H9 (cell line): Measurements from ENCODE around the gene RPP30. TPM values are rescaled to one million over a fixed set of nuclear protein-coding genes. Genes with fewer than 3 reads are reported as not detected.

Experiments
- DNase-seq: peaks from one replicate; pipeline ENCODE4 v3.0.0-alpha.2; 2017
- H2AFZ ChIP-seq: one replicate; pipeline ENCODE4 v1.6.1; 2013; ENCODE audit warnings: mild to moderate bottlenecking, low read length, control low read depth, moderate library complexity
- H2AK5ac ChIP-seq: 2 replicates; pipeline ENCODE4 v1.6.1; 2013; ENCODE audit warnings: low read length, control low read depth, mixed read lengths; ENCODE audit not compliant: insufficient read length
- H2BK120ac ChIP-seq: one replicate; pipeline ENCODE4 v1.6.1; 2013; ENCODE audit warnings: low read depth, mild to moderate bottlenecking, low read length, control low read depth, inconsistent platforms; ENCODE audit not compliant: poor library complexity, severe bottlenecking
- H2BK12ac ChIP-seq: 2 replicates; pipeline ENCODE4 v1.6.1; 2013; ENCODE audit warnings: low read length, control low read depth, mixed read lengths, low read depth; ENCODE audit not compliant: insufficient read length
- H2BK15ac ChIP-seq: 2 replicates; pipeline ENCODE4 v1.6.1; 2013; ENCODE audit warnings: low read depth, low read length, control low read depth
- H2BK20ac ChIP-seq: one replicate; pipeline ENCODE4 v1.6.1; 2013; ENCODE audit warnings: low read depth, mild to moderate bottlenecking, low read length, control low read depth, inconsistent platforms; ENCODE audit not compliant: poor library complexity, severe bottlenecking
- H2BK5ac ChIP-seq: 2 replicates; pipeline ENCODE4 v1.6.1; 2013; ENCODE audit warnings: low read length, control low read depth, mixed read lengths; ENCODE audit not compliant: insufficient read length
- H3K14ac ChIP-seq: 2 replicates; pipeline ENCODE4 v1.6.1; 2013; ENCODE audit warnings: low read length, control low read depth; ENCODE audit not compliant: insufficient read depth
- H3K18ac ChIP-seq: 2 replicates; pipeline ENCODE4 v1.6.1; 2013; ENCODE audit warnings: low read depth, mild to moderate bottlenecking, mixed read lengths, low read length, control low read depth; ENCODE audit not compliant: insufficient read length
- H3K23ac ChIP-seq: 2 replicates; pipeline ENCODE4 v1.6.1; 2013; ENCODE audit warnings: low read length, control low read depth, mixed read lengths, low read depth; ENCODE audit not compliant: insufficient read length
- H3K23me2 ChIP-seq: 2 replicates; pipeline ENCODE4 v1.6.1; 2013; ENCODE audit warnings: low read depth, mild to moderate bottlenecking, mixed read lengths, low read length, control low read depth; ENCODE audit not compliant: insufficient read length, poor library complexity, severe bottlenecking
- H3K27ac ChIP-seq: 2 replicates; pipeline ENCODE4 v1.5.1; 2013; ENCODE audit warnings: low read length, control low read depth, mixed read lengths, low read depth; ENCODE audit not compliant: insufficient read length
- H3K27me3 ChIP-seq: 2 replicates; pipeline ENCODE4 v1.6.1; 2013; ENCODE audit warnings: low read length, control low read depth, inconsistent platforms; ENCODE audit not compliant: insufficient read depth
- H3K4ac ChIP-seq: 2 replicates; pipeline ENCODE4 v1.6.1; 2013; ENCODE audit warnings: low read depth, mild to moderate bottlenecking, control low read depth, inconsistent platforms, low read length, moderate library complexity
- H3K4me1 ChIP-seq: 2 replicates; pipeline ENCODE4 v1.6.1; 2013; ENCODE audit warnings: low read length, control low read depth, inconsistent platforms; ENCODE audit not compliant: insufficient read depth
- H3K4me2 ChIP-seq: 2 replicates; pipeline ENCODE4 v1.6.1; 2013; ENCODE audit warnings: low read length, control low read depth, mixed read lengths; ENCODE audit not compliant: insufficient read length, insufficient read depth
- H3K56ac ChIP-seq: 2 replicates; pipeline ENCODE4 v1.6.1; 2013; ENCODE audit warnings: low read depth, mild to moderate bottlenecking, mixed read lengths, low read length, control low read depth; ENCODE audit not compliant: insufficient read length
- H3K79me1 ChIP-seq: 2 replicates; pipeline ENCODE4 v1.6.1; 2013; ENCODE audit warnings: low read depth, mild to moderate bottlenecking, moderate library complexity, low read length, control low read depth, inconsistent platforms; ENCODE audit not compliant: insufficient read depth, poor library complexity, severe bottlenecking
- H3K79me2 ChIP-seq: 2 replicates; pipeline ENCODE4 v1.6.1; 2013; ENCODE audit warnings: low read length, control low read depth, inconsistent platforms; ENCODE audit not compliant: insufficient read depth
- H3K9ac ChIP-seq: 2 replicates; pipeline ENCODE4 v1.6.1; 2013; ENCODE audit warnings: low read length, control low read depth, mixed read lengths; ENCODE audit not compliant: insufficient read length; ENCODE audit errors: extremely low read depth
- H3K9me3 ChIP-seq: one replicate; pipeline ENCODE4 v1.6.1; 2013; ENCODE audit warnings: low read depth, low read length, inconsistent platforms; ENCODE audit not compliant: control insufficient read depth
- H3T11ph ChIP-seq: one replicate; pipeline ENCODE4 v1.6.1; 2013; ENCODE audit warnings: mild to moderate bottlenecking, low read length, control low read depth, inconsistent platforms
- H4K20me1 ChIP-seq: one replicate; pipeline ENCODE4 v1.6.1; 2013; ENCODE audit not compliant: control insufficient read depth, insufficient read length, insufficient read depth
- H4K5ac ChIP-seq: 2 replicates; pipeline ENCODE4 v1.6.1; 2013; ENCODE audit warnings: low read depth, mild to moderate bottlenecking, mixed read lengths, low read length, control low read depth; ENCODE audit not compliant: insufficient read length
- H4K8ac ChIP-seq: replicated peaks from 2 replicates; pipeline ENCODE4 v1.6.1; 2013; ENCODE audit warnings: low read length, control low read depth, mixed read lengths, low read depth; ENCODE audit not compliant: insufficient read length
- H4K91ac ChIP-seq: 2 replicates; pipeline ENCODE4 v1.6.1; 2013; ENCODE audit warnings: low read depth, mild to moderate bottlenecking, moderate library complexity, mixed read lengths, low read length, control low read depth; ENCODE audit not compliant: insufficient read length
- H3K27ac Mint-ChIP-seq, 3 experiments: 2 replicates in 2 of 3; 3 replicates in 1 of 3; pipeline ENCODE4 v1.8.0; 2020 to 2021; ENCODE audit warnings: mixed read lengths in 3 of 3, mild to moderate bottlenecking in 1 of 3, moderate library complexity in 1 of 3
- H3K27me3 Mint-ChIP-seq: 2 replicates; pipeline ENCODE4 v1.8.0; 2021; ENCODE audit warnings: low read depth, mild to moderate bottlenecking, moderate library complexity, mixed read lengths
- H3K36me3 Mint-ChIP-seq, 3 experiments: 2 replicates in 2 of 3; 3 replicates in 1 of 3; pipeline ENCODE4 v1.8.0; 2020 to 2021; ENCODE audit warnings: low read depth in 3 of 3, mixed read lengths in 3 of 3; ENCODE audit not compliant: insufficient read depth in 1 of 3
- H3K4me1 Mint-ChIP-seq, 2 experiments: 2 replicates each; pipeline ENCODE4 v1.8.0; 2020; ENCODE audit warnings: mixed read lengths in 2 of 2
- H3K4me3 Mint-ChIP-seq, 2 experiments: 2 replicates in 1 of 2; 3 replicates in 1 of 2; pipeline ENCODE4 v1.8.0; 2020 to 2021; ENCODE audit warnings: mild to moderate bottlenecking in 2 of 2, mixed read lengths in 2 of 2, moderate library complexity in 1 of 2
- H3K9me3 Mint-ChIP-seq, 2 experiments: 2 replicates in 1 of 2; 3 replicates in 1 of 2; pipeline ENCODE4 v1.8.0; 2020; ENCODE audit warnings: mild to moderate bottlenecking in 2 of 2, mixed read lengths in 2 of 2, moderate library complexity in 1 of 2
- WGBS: extraction: QIAGEN DNeasy Blood & Tissue Kit; methylation state at CpG from one replicate; pipeline ENCODE4 v1.1.7; 2013; ENCODE audit warnings: missing lambda C conversion rate, low lambda C conversion rate, mixed read lengths; ENCODE audit not compliant: insufficient read length; ENCODE audit errors: extremely low coverage; 5-methylcytosine and 5-hydroxymethylcytosine counted together
- total RNA-seq: library from RNA; stranded (reverse); gene quantifications from 2 replicates; pipeline ENCODE4 v1.2.1, GENCODE V29; 2021
- TF ChIP-seq, protein P1 (sequence below): fragments of 200-600 bp; sonication (generic); conservative IDR thresholded peaks from 3 replicates; pipeline ENCODE4 v1.8.0; 2021; ENCODE audit warnings: antibody characterized with exemption, mild to moderate bottlenecking

RPP30 gene
- total RNA-seq, 1 experiment from 2014 or later, result 77.7 TPM

DNA sequence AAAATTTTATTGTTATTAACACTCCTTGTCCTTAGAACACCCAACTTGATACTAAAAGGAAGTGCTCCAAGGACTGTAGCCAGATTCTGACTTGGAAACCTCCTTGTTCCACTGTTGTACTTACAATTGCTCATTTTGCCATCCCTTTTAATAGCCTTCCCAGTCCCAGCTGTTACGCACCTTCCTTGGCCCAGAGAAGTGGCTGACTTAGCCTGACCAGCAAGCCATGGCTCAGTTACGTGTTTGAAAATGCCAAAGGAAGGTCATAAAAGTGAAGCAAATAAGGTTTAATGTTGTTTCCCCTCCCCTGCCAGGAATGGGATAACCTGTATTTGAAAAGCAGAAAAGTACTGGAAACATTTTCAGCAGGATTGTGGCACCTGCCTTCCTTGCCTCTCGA, 52.8 kb downstream of the RPP30 start:
- Histone ChIP-seq H3K4me1 (no peaks in the 10 kb centered on the region), H2BK12ac (no peak overlapping the region), H3K4ac (no peak overlapping the region), H4K91ac (no peak overlapping the region), H4K20me1 (no peaks in the 10 kb centered on the region), H3K14ac (no peak overlapping the region), H3K18ac (no peak overlapping the region), H3K56ac (no peak overlapping the region), H2AK5ac (no peak overlapping the region), H2BK120ac (no peak overlapping the region), H3K4me2 (no peak overlapping the region), H3K9ac (no peak overlapping the region), H3K27ac (no peak overlapping the region), H3K79me1 (no peaks in the 10 kb centered on the region), H3K23me2 (no peaks in the 10 kb centered on the region), H4K8ac (no peak overlapping the region), H3T11ph (no peak overlapping the region), H3K9me3 (no peaks in the 10 kb centered on the region), H2BK15ac (no peak overlapping the region), H2BK5ac (no peak overlapping the region), H4K5ac (no peak overlapping the region), H2AFZ (no peak overlapping the region), H2BK20ac (no peak overlapping the region), H3K79me2 (no peaks in the 10 kb centered on the region), H3K23ac (no peak overlapping the region), H3K27me3 (peaks cover 93% of the 10 kb centered on the region)
- Mint-ChIP-seq H3K27me3 (peaks cover 100% of the 10 kb centered on the region), H3K4me3 (peak overlapping the region in 1 of 2 experiments; percentile 11; a peak in 1 of 5 replicates), H3K27ac (peak overlapping the region in 1 of 3 experiments; percentile 47; a peak in 1 of 7 replicates), H3K9me3 (peaks cover 3 to 13% of the 10 kb centered on the region in 2 experiments; a peak in 2 of 5 replicates), H3K36me3 (no peaks in the 10 kb centered on the region; a peak in 1 of 7 replicates), H3K4me1 (peaks cover 43 to 47% of the 10 kb centered on the region in 2 experiments)
- no CpG with 5 or more reads among the region's 3 CpGs for WGBS
- no peak for DNase-seq
- TF ChIP-seq, protein P1, sequence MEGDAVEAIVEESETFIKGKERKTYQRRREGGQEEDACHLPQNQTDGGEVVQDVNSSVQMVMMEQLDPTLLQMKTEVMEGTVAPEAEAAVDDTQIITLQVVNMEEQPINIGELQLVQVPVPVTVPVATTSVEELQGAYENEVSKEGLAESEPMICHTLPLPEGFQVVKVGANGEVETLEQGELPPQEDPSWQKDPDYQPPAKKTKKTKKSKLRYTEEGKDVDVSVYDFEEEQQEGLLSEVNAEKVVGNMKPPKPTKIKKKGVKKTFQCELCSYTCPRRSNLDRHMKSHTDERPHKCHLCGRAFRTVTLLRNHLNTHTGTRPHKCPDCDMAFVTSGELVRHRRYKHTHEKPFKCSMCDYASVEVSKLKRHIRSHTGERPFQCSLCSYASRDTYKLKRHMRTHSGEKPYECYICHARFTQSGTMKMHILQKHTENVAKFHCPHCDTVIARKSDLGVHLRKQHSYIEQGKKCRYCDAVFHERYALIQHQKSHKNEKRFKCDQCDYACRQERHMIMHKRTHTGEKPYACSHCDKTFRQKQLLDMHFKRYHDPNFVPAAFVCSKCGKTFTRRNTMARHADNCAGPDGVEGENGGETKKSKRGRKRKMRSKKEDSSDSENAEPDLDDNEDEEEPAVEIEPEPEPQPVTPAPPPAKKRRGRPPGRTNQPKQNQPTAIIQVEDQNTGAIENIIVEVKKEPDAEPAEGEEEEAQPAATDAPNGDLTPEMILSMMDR, result no peak
